Stimulated activated naive CD8-positive, alpha-beta T cell treated with anti-CD3 and anti-CD28 coated beads, Interleukin-15, Interleukin-2, amounts not matched to agents 100 U/mL and 50 U/mL, for 24 hours (primary cell): ENCODE measurements around the gene DHX57.

Experiments
- ATAC-seq: fragments of 150-1000 bp; cut with Tn5 transposase; one replicate; pipeline ENCODE4 v1.10.0; 2021
- DNase-seq: peaks from one replicate; pipeline ENCODE4 v3.0.0; 2021

The DHX57 gene

DNA sequence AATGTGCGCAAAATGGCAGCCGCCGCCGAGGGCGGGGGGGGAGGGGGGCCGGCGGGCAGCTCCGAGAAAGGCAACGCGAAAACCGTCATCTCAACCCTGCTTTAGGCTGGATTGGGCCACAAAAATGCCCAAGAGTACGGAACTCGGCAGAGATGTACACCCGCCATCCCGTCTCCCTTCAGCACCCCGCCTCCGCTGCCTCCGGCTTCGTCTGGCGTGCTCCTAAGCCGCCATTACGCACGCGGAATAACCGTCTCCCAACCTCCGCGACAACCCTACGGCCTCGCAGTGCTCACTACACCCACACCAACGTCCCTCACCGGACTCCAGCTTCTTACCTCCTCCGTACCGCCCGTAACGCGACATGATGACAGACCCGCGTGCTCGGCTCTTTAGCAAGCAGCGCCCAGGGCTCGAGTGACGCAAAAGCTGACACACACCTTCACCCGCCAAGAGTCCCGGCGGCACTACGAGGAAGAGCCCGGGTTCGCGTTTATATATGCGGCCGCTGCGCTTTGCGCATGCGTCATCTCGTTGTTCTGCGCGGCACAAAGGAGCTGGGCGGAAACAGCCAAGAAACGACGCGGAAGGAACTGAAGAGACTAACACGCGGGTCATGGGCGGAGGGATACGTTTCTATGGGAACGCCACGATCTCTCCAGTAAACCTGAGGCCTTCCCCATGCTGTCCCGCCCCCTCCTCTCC lies 124.7 kb downstream of the DHX57 start, which contains the start of gene SRSF7:
TSS of gene SRSF7 (minus strand) at position 471 of the 705 bp plus-strand sequence. CDS start at position 366, 105 bp downstream.
- ATAC-seq: peak; percentile 86

GRCh38 chr2:38750011-38750890 lies 125.5 kb downstream of the DHX57 start:
- DNase-seq (peak; percentile 62), ATAC-seq (peak; percentile 34)

More for the DNA sequence above, 124.7 kb downstream of the DHX57 start, which contains the start of gene SRSF7:
- DNase-seq: peak; percentile 97

- DNase-seq (no peak), ATAC-seq (no peak)
These were observed 126.6 kb downstream of the DHX57 start for GRCh38 chr2:38748943-38749804.

DNA sequence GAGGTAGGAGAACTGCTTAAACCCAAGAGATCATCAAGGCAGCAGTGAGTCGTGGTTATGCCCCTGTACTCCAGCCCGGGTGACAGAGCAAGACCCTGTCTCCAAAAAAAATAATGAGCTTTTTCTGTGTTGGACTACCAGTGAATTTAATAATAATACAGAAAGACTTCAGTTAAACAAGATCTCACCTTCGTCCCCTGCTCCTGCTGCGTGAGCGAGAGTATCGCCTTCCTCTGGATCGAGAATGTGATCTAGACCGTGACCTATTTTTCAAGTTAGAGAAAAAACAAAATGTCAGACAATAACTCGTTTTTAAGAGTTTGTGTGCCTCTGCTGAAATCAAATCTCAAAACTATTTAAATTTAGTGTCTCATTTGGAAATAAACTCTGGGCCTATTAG lies 127.3 kb downstream of the DHX57 start:
- no peak for ATAC-seq
- no peak for DNase-seq

- DNase-seq: no peak
- ATAC-seq: no peak
These were observed 127.9 kb downstream of the DHX57 start for GRCh38 chr2:38747819-38748218.
